Measurements from ENCODE around the gene FBXL20.
A peak's percentile ranks its signal among the peaks of the same experiment; 100 is the strongest.
"Not testable (repeated sequence)": the region's sequence is repeated elsewhere in the genome, so short reads cannot be mapped to it uniquely, and the experiment has no call there.

The FBXL20 gene, protein sequence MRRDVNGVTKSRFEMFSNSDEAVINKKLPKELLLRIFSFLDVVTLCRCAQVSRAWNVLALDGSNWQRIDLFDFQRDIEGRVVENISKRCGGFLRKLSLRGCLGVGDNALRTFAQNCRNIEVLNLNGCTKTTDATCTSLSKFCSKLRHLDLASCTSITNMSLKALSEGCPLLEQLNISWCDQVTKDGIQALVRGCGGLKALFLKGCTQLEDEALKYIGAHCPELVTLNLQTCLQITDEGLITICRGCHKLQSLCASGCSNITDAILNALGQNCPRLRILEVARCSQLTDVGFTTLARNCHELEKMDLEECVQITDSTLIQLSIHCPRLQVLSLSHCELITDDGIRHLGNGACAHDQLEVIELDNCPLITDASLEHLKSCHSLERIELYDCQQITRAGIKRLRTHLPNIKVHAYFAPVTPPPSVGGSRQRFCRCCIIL

DNA sequence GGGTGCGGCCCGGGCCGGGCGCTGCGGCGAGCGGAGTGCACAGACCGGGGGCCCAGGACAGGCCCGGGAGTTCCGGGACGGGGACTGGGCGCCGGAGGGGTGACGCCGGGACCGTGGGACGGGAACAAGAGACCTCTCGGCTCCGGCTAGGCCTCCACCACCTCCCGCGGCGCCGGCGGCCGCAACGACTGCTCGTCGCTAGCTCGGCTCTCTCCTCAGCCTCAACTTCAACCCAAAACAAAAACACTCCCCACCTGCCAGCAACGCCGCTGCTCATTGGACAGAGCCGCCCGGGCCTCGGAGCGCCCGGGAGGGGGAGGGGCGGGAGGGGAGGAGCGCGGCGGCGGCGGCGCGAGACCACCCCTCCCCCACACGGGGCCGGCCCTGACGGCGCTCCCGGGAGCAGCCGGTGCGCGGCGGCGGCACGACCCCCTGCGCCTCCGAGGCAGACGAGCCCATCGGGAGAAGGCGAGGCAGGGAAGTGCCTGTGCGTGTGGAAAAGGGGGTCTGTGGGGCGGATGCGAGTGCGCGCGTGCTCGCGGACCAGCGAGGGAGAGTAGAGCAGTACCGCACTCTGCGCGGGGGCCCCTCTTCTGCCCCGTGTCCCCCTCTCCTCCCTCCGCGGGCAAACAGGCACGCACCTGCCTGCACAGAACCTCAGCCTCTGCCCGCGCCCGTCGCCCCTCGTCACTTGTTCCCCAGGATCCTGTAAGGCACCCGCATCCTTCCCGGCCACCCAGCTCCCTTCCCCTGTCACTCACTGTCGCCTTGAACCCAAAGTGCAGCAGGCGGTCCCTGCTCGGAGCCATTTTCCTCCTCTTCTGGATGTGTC is at the start of gene FBXL20:
FBXL20 (minus strand) TSS at position 215 of the 832 bp plus-strand sequence. CDS start 224 bp downstream, outside the sequence.
- peak within 1 kb of the TSS; percentile 86 for H3K4me3 ChIP-seq (ENCODE audit: low read depth, low read length)
- no peak for TF ChIP-seq CTCF (IDR thresholded peaks at IDR 0.05; ENCODE audit: low read depth, low read length)

- no peak for TF ChIP-seq CTCF (IDR thresholded peaks at IDR 0.05; ENCODE audit: low read depth, low read length)
Measured at GRCh38 chr17:39450847-39451581, 49.6 kb upstream of the FBXL20 start, which contains the start of gene MED1. TSS of gene MED1 (minus strand) at chr17:39451263. CDS start at chr17:39451062, 201 bp downstream.

GRCh38 chr17:39450051-39450450 is 48.6 kb upstream of the FBXL20 start:
- no peak for TF ChIP-seq CTCF (IDR thresholded peaks at IDR 0.05; ENCODE audit: low read depth, low read length)
- peak overlapping the region; percentile 90 for H3K4me3 ChIP-seq (ENCODE audit: low read depth, low read length)

More at GRCh38 chr17:39450847-39451581, 49.6 kb upstream of the FBXL20 start, which contains the start of gene MED1:
- H3K4me3 ChIP-seq (ENCODE audit: low read depth, low read length): peak within 1 kb of the TSS; percentile 90

DNA sequence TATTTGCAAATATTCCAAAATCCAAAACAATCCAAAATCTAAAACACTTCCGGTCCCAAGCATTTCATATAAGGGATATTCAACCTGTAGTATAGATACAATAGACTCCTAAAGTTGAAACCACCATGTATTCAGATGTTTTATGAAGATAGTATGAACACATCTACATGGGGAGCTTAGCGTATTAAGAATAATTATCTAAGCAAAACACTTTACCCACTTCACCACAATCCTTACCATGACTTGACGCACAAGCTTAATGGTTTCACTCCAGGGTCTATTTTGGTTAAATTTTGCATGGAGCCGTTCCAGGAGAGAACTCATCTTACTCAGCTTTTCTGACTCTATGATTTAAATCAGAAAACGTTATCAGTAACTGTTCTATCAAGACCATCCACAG is 46.1 kb upstream of the FBXL20 start:
- no peak overlapping the region for H3K4me3 ChIP-seq (ENCODE audit: low read depth, low read length)
- no peak for TF ChIP-seq CTCF (IDR thresholded peaks at IDR 0.05; ENCODE audit: low read depth, low read length)

GRCh38 chr17:39443326-39443725 is 41.9 kb upstream of the FBXL20 start:
- TF ChIP-seq CTCF (IDR thresholded peaks at IDR 0.05; ENCODE audit: low read depth, low read length): no peak
- no peak overlapping the region for H3K4me3 ChIP-seq (ENCODE audit: low read depth, low read length)

DNA sequence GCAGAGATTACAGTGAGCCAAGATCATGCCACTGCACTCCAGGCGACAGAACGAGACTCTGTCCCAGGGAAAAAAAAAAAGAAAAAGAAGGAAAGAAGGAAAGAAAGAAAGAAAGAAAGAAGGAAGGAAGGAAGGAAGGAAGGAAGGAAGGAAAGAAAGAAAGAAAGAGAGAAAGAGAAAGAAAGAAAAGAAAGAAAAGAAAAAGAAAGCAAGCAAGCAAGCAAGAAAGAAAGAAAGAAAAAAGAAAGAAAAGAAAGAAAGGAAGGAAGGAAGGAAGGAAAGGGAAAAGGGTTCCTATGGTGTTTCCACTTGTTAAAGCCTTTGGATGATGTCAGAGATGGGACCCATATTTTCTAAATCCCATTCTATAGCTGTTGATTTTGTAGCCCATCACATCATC is 38.4 kb upstream of the FBXL20 start:
- not testable (repeated sequence) for H3K4me3 ChIP-seq (ENCODE audit: low read depth, low read length)

DNA sequence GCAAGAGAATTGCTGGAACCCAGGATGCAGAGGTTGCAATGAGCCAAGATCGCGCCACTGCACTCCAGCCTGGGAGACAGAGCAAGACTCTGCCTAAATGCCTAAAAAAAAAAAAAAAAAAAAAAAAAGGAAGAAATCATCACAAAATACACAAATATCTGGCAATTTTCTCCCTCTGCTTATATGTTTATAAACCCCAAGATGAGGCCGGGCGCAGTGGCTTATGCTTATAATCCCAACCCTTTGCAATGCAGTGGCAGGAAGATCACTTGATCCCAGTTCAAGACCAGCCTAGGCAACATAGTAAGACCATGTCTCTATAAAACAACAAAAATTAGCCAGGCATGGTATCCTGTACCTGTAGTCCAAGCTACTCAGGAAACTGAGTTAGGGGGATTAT is 28.2 kb upstream of the FBXL20 start:
- TF ChIP-seq CTCF (IDR thresholded peaks at IDR 0.05; ENCODE audit: low read depth, low read length): no peak
- no peak overlapping the region for H3K4me3 ChIP-seq (ENCODE audit: low read depth, low read length)

Data from WI38 (cell line).